H9 (cell line): ENCODE measurements around the gene JARID2. TPM values are rescaled to one million over a fixed set of nuclear protein-coding genes. Genes with fewer than 3 reads are reported as not detected.

ENCODE experiments used
- DNase-seq: peaks from one replicate; pipeline ENCODE4 v3.0.0-alpha.2; 2017
- H2AFZ ChIP-seq: one replicate; pipeline ENCODE4 v1.6.1; 2013; ENCODE audit warnings: mild to moderate bottlenecking, low read length, control low read depth, moderate library complexity
- H2AK5ac ChIP-seq: 2 replicates; pipeline ENCODE4 v1.6.1; 2013; ENCODE audit warnings: low read length, control low read depth, mixed read lengths; ENCODE audit not compliant: insufficient read length
- H2BK120ac ChIP-seq: one replicate; pipeline ENCODE4 v1.6.1; 2013; ENCODE audit warnings: low read depth, mild to moderate bottlenecking, low read length, control low read depth, inconsistent platforms; ENCODE audit not compliant: poor library complexity, severe bottlenecking
- H2BK12ac ChIP-seq: 2 replicates; pipeline ENCODE4 v1.6.1; 2013; ENCODE audit warnings: low read length, control low read depth, mixed read lengths, low read depth; ENCODE audit not compliant: insufficient read length
- H2BK15ac ChIP-seq: 2 replicates; pipeline ENCODE4 v1.6.1; 2013; ENCODE audit warnings: low read depth, low read length, control low read depth
- H2BK20ac ChIP-seq: one replicate; pipeline ENCODE4 v1.6.1; 2013; ENCODE audit warnings: low read depth, mild to moderate bottlenecking, low read length, control low read depth, inconsistent platforms; ENCODE audit not compliant: poor library complexity, severe bottlenecking
- H2BK5ac ChIP-seq: 2 replicates; pipeline ENCODE4 v1.6.1; 2013; ENCODE audit warnings: low read length, control low read depth, mixed read lengths; ENCODE audit not compliant: insufficient read length
- H3K14ac ChIP-seq: 2 replicates; pipeline ENCODE4 v1.6.1; 2013; ENCODE audit warnings: low read length, control low read depth; ENCODE audit not compliant: insufficient read depth
- H3K18ac ChIP-seq: 2 replicates; pipeline ENCODE4 v1.6.1; 2013; ENCODE audit warnings: low read depth, mild to moderate bottlenecking, mixed read lengths, low read length, control low read depth; ENCODE audit not compliant: insufficient read length
- H3K23ac ChIP-seq: 2 replicates; pipeline ENCODE4 v1.6.1; 2013; ENCODE audit warnings: low read length, control low read depth, mixed read lengths, low read depth; ENCODE audit not compliant: insufficient read length
- H3K23me2 ChIP-seq: 2 replicates; pipeline ENCODE4 v1.6.1; 2013; ENCODE audit warnings: low read depth, mild to moderate bottlenecking, mixed read lengths, low read length, control low read depth; ENCODE audit not compliant: insufficient read length, poor library complexity, severe bottlenecking
- H3K27ac ChIP-seq: 2 replicates; pipeline ENCODE4 v1.5.1; 2013; ENCODE audit warnings: low read length, control low read depth, mixed read lengths, low read depth; ENCODE audit not compliant: insufficient read length
- H3K27me3 ChIP-seq: 2 replicates; pipeline ENCODE4 v1.6.1; 2013; ENCODE audit warnings: low read length, control low read depth, inconsistent platforms; ENCODE audit not compliant: insufficient read depth
- H3K4ac ChIP-seq: 2 replicates; pipeline ENCODE4 v1.6.1; 2013; ENCODE audit warnings: low read depth, mild to moderate bottlenecking, control low read depth, inconsistent platforms, low read length, moderate library complexity
- H3K4me1 ChIP-seq: 2 replicates; pipeline ENCODE4 v1.6.1; 2013; ENCODE audit warnings: low read length, control low read depth, inconsistent platforms; ENCODE audit not compliant: insufficient read depth
- H3K4me2 ChIP-seq: 2 replicates; pipeline ENCODE4 v1.6.1; 2013; ENCODE audit warnings: low read length, control low read depth, mixed read lengths; ENCODE audit not compliant: insufficient read length, insufficient read depth
- H3K56ac ChIP-seq: 2 replicates; pipeline ENCODE4 v1.6.1; 2013; ENCODE audit warnings: low read depth, mild to moderate bottlenecking, mixed read lengths, low read length, control low read depth; ENCODE audit not compliant: insufficient read length
- H3K79me1 ChIP-seq: 2 replicates; pipeline ENCODE4 v1.6.1; 2013; ENCODE audit warnings: low read depth, mild to moderate bottlenecking, moderate library complexity, low read length, control low read depth, inconsistent platforms; ENCODE audit not compliant: insufficient read depth, poor library complexity, severe bottlenecking
- H3K79me2 ChIP-seq: 2 replicates; pipeline ENCODE4 v1.6.1; 2013; ENCODE audit warnings: low read length, control low read depth, inconsistent platforms; ENCODE audit not compliant: insufficient read depth
- H3K9ac ChIP-seq: 2 replicates; pipeline ENCODE4 v1.6.1; 2013; ENCODE audit warnings: low read length, control low read depth, mixed read lengths; ENCODE audit not compliant: insufficient read length; ENCODE audit errors: extremely low read depth
- H3K9me3 ChIP-seq: one replicate; pipeline ENCODE4 v1.6.1; 2013; ENCODE audit warnings: low read depth, low read length, inconsistent platforms; ENCODE audit not compliant: control insufficient read depth
- H3T11ph ChIP-seq: one replicate; pipeline ENCODE4 v1.6.1; 2013; ENCODE audit warnings: mild to moderate bottlenecking, low read length, control low read depth, inconsistent platforms
- H4K20me1 ChIP-seq: one replicate; pipeline ENCODE4 v1.6.1; 2013; ENCODE audit not compliant: control insufficient read depth, insufficient read length, insufficient read depth
- H4K5ac ChIP-seq: 2 replicates; pipeline ENCODE4 v1.6.1; 2013; ENCODE audit warnings: low read depth, mild to moderate bottlenecking, mixed read lengths, low read length, control low read depth; ENCODE audit not compliant: insufficient read length
- H4K8ac ChIP-seq: replicated peaks from 2 replicates; pipeline ENCODE4 v1.6.1; 2013; ENCODE audit warnings: low read length, control low read depth, mixed read lengths, low read depth; ENCODE audit not compliant: insufficient read length
- H4K91ac ChIP-seq: 2 replicates; pipeline ENCODE4 v1.6.1; 2013; ENCODE audit warnings: low read depth, mild to moderate bottlenecking, moderate library complexity, mixed read lengths, low read length, control low read depth; ENCODE audit not compliant: insufficient read length
- H3K27ac Mint-ChIP-seq, 3 experiments: 2 replicates in 2 of 3; 3 replicates in 1 of 3; pipeline ENCODE4 v1.8.0; 2020 to 2021; ENCODE audit warnings: mixed read lengths in 3 of 3, mild to moderate bottlenecking in 1 of 3, moderate library complexity in 1 of 3
- H3K27me3 Mint-ChIP-seq: 2 replicates; pipeline ENCODE4 v1.8.0; 2021; ENCODE audit warnings: low read depth, mild to moderate bottlenecking, moderate library complexity, mixed read lengths
- H3K36me3 Mint-ChIP-seq, 3 experiments: 2 replicates in 2 of 3; 3 replicates in 1 of 3; pipeline ENCODE4 v1.8.0; 2020 to 2021; ENCODE audit warnings: low read depth in 3 of 3, mixed read lengths in 3 of 3; ENCODE audit not compliant: insufficient read depth in 1 of 3
- H3K4me1 Mint-ChIP-seq, 2 experiments: 2 replicates each; pipeline ENCODE4 v1.8.0; 2020; ENCODE audit warnings: mixed read lengths in 2 of 2
- H3K4me3 Mint-ChIP-seq, 2 experiments: 2 replicates in 1 of 2; 3 replicates in 1 of 2; pipeline ENCODE4 v1.8.0; 2020 to 2021; ENCODE audit warnings: mild to moderate bottlenecking in 2 of 2, mixed read lengths in 2 of 2, moderate library complexity in 1 of 2
- H3K9me3 Mint-ChIP-seq, 2 experiments: 2 replicates in 1 of 2; 3 replicates in 1 of 2; pipeline ENCODE4 v1.8.0; 2020; ENCODE audit warnings: mild to moderate bottlenecking in 2 of 2, mixed read lengths in 2 of 2, moderate library complexity in 1 of 2
- WGBS: extraction: QIAGEN DNeasy Blood & Tissue Kit; methylation state at CpG from one replicate; pipeline ENCODE4 v1.1.7; 2013; ENCODE audit warnings: missing lambda C conversion rate, low lambda C conversion rate, mixed read lengths; ENCODE audit not compliant: insufficient read length; ENCODE audit errors: extremely low coverage; 5-methylcytosine and 5-hydroxymethylcytosine counted together
- total RNA-seq: library from RNA; stranded (reverse); gene quantifications from 2 replicates; pipeline ENCODE4 v1.2.1, GENCODE V29; 2021
- TF ChIP-seq, protein P1 (sequence below): fragments of 200-600 bp; sonication (generic); conservative IDR thresholded peaks from 3 replicates; pipeline ENCODE4 v1.8.0; 2021; ENCODE audit warnings: antibody characterized with exemption, mild to moderate bottlenecking

JARID2 gene
- total RNA-seq, 1 experiment from 2014 or later: 174 TPM

DNA sequence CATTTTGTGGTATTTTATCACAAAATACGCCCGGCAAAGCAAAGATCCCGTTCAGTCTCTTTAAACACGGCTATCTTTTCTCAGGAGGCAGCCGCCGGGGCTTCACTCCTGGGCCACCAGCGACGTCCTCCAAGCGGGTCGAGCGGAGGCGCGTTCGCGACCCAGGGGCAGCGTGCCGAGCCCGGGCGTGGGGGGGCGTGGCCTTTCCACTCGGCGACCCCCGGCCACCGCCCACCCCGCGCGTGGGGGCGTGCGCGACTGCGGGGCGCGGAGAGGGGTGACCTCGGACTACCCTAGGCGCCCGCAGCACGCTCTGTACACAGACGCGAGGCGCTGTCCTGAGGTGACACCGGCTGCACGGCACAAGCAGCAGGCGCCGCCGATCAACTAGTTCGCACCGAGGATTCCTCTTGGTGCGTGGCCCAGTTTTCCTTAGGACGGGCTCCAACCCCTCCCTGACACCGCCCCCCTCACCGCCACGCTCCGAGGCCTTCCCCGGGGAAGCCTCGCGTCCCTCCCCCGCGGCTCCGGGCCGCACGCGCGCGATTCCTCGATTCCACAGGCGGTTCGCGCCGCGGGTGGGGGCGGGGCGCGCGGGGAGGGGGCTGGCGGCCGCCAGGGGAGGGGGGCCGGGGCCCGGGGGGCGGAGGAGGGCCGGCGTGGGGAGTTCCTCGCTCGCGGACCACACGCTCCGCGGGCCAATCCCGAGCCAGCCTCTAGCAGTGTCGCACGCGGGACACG lies 1.1 kb upstream of the JARID2 start:
- H3K79me1 ChIP-seq: no peaks in the 10 kb centered on the region
- H3K23me2 ChIP-seq: peaks cover 17% of the 10 kb centered on the region
- no peak overlapping the region for H3K4ac ChIP-seq
- H2AK5ac ChIP-seq: no peak overlapping the region
- H2BK5ac ChIP-seq: no peak overlapping the region
- no peak overlapping the region for H3K56ac ChIP-seq
- peak overlapping the region; percentile 83 for H3K27ac ChIP-seq
- Mint-ChIP-seq H3K9me3 (peaks cover 4 to 14% of the 10 kb centered on the region in 2 experiments), H3K36me3 (peaks cover 19 to 29% (median 25%) of the 10 kb centered on the region in 3 experiments), H3K27ac (peak overlapping the region; percentile 91 to 98 (median 94)), H3K4me3 (peak overlapping the region; percentile 97 to 99), H3K27me3 (no peaks in the 10 kb centered on the region), H3K4me1 (peaks cover 47 to 49% of the 10 kb centered on the region in 2 experiments)
- peaks cover 32% of the 10 kb centered on the region for H3K79me2 ChIP-seq
- no peak overlapping the region for H4K5ac ChIP-seq
- no peak overlapping the region for H4K8ac ChIP-seq
- peak overlapping the region; percentile 61; the same call in 1 of the 2 replicates for H3K14ac ChIP-seq
- TF ChIP-seq, protein P1, sequence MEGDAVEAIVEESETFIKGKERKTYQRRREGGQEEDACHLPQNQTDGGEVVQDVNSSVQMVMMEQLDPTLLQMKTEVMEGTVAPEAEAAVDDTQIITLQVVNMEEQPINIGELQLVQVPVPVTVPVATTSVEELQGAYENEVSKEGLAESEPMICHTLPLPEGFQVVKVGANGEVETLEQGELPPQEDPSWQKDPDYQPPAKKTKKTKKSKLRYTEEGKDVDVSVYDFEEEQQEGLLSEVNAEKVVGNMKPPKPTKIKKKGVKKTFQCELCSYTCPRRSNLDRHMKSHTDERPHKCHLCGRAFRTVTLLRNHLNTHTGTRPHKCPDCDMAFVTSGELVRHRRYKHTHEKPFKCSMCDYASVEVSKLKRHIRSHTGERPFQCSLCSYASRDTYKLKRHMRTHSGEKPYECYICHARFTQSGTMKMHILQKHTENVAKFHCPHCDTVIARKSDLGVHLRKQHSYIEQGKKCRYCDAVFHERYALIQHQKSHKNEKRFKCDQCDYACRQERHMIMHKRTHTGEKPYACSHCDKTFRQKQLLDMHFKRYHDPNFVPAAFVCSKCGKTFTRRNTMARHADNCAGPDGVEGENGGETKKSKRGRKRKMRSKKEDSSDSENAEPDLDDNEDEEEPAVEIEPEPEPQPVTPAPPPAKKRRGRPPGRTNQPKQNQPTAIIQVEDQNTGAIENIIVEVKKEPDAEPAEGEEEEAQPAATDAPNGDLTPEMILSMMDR: no peak
- no peak overlapping the region for H2BK20ac ChIP-seq
- no peak overlapping the region for H2BK15ac ChIP-seq
- no peak overlapping the region for H3K23ac ChIP-seq
- DNase-seq: peak; percentile 74
- H2BK12ac ChIP-seq: no peak overlapping the region
- H3T11ph ChIP-seq: no peak overlapping the region
- H3K27me3 ChIP-seq: no peaks in the 10 kb centered on the region
- H3K9me3 ChIP-seq: no peaks in the 10 kb centered on the region
- H2BK120ac ChIP-seq: no peak overlapping the region
- peak overlapping the region; percentile 80 for H3K9ac ChIP-seq
- peaks cover 3% of the 10 kb centered on the region for H4K20me1 ChIP-seq
- WGBS: no CpG with 5 or more reads among the region's 92 CpGs
- H3K4me2 ChIP-seq: peak overlapping the region; percentile 99
- no peak overlapping the region for H4K91ac ChIP-seq
- peaks cover 2% of the 10 kb centered on the region for H3K4me1 ChIP-seq
- no peak overlapping the region for H3K18ac ChIP-seq
- H2AFZ ChIP-seq: no peak overlapping the region
